ENCODE data around the gene ABCA3.

- TF ChIP-seq, protein P1, sequence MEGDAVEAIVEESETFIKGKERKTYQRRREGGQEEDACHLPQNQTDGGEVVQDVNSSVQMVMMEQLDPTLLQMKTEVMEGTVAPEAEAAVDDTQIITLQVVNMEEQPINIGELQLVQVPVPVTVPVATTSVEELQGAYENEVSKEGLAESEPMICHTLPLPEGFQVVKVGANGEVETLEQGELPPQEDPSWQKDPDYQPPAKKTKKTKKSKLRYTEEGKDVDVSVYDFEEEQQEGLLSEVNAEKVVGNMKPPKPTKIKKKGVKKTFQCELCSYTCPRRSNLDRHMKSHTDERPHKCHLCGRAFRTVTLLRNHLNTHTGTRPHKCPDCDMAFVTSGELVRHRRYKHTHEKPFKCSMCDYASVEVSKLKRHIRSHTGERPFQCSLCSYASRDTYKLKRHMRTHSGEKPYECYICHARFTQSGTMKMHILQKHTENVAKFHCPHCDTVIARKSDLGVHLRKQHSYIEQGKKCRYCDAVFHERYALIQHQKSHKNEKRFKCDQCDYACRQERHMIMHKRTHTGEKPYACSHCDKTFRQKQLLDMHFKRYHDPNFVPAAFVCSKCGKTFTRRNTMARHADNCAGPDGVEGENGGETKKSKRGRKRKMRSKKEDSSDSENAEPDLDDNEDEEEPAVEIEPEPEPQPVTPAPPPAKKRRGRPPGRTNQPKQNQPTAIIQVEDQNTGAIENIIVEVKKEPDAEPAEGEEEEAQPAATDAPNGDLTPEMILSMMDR (IDR thresholded peaks at IDR 0.05; ENCODE audit: low read depth, low read length), result no peak
- TF ChIP-seq POLR2A (IDR thresholded peaks at IDR 0.05; ENCODE audit: extremely low read depth, insufficient read length), result no peak
- TF ChIP-seq, protein P2, sequence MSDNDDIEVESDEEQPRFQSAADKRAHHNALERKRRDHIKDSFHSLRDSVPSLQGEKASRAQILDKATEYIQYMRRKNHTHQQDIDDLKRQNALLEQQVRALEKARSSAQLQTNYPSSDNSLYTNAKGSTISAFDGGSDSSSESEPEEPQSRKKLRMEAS (IDR thresholded peaks at IDR 0.05; ENCODE audit: low read depth, low read length), result no peak
Observed at GRCh38 chr16:2280981-2281542, 59.5 kb downstream of the ABCA3 start.
